HEK293 (cell line): ENCODE results near the gene TMEM238L.
A peak's percentile ranks its signal among the peaks of the same experiment; 100 is the strongest.

Experiments
- CTCF ChIA-PET: fragments of 350-600 bp; formaldehyde crosslinking; extraction: SDS; loops from one replicate; lab custom pipeline; 2021; ENCODE audit warnings: antibody characterized with exemption; lab: Yijun Ruan, JAX
- POLR2A ChIA-PET: fragments of 300-600 bp; formaldehyde crosslinking; extraction: SDS; loops from one replicate; lab custom pipeline; 2020; ENCODE audit warnings: antibody characterized with exemption, inconsistent platforms; lab: Yijun Ruan, JAX
- H3K27ac ChIP-seq: fragments of 200-500 bp; sonication (Bioruptor generic); 2 replicates; pipeline ENCODE4 v1.5.1; 2014; ENCODE audit warnings: low read depth, low read length, control low read depth, inconsistent platforms; ENCODE audit errors: extremely low read depth
- H3K36me3 ChIP-seq, 2 experiments: fragments of 200-500 bp in 1 of 2; sonication (Bioruptor generic) in 1 of 2; 1 replicate in 1 of 2; 2 replicates in 1 of 2; pipeline ENCODE4 v1.5.1; 2014 to 2017; ENCODE audit warnings: inconsistent platforms in 2 of 2, low read length in 2 of 2; ENCODE audit not compliant: control insufficient read depth in 2 of 2, insufficient read depth in 1 of 2
- H3K4me1 ChIP-seq: fragments of 200-500 bp; sonication (Bioruptor generic); 2 replicates; pipeline ENCODE4 v1.5.1; 2014; ENCODE audit warnings: mild to moderate bottlenecking, low read length, inconsistent platforms; ENCODE audit not compliant: control insufficient read depth, insufficient read depth
- H3K4me3 ChIP-seq: 2 replicates; pipeline ENCODE4 v1.5.1; 2011; ENCODE audit warnings: low read depth, mild to moderate bottlenecking, control low read depth, low read length, moderate library complexity
- H3K9me3 ChIP-seq: fragments of 200-500 bp; sonication (Bioruptor generic); 2 replicates; pipeline ENCODE4 v1.5.1; 2014; ENCODE audit warnings: low read depth, low read length, inconsistent platforms; ENCODE audit not compliant: control insufficient read depth, insufficient read depth
- BCL6B ChIP-seq: fragments of 450-650 bp; formaldehyde crosslinking; IDR thresholded peaks from 2 replicates; pipeline ENCODE4 v1.5.1; 2017; ENCODE audit warnings: missing biosample characterization, missing genetic modification characterization
- GLI2 ChIP-seq: fragments of 450-650 bp; formaldehyde crosslinking; IDR thresholded peaks from 2 replicates; pipeline ENCODE4; 2017; ENCODE audit warnings: missing biosample characterization, missing genetic modification characterization, low read depth, borderline replicate concordance
- PRDM1 ChIP-seq: fragments of 450-650 bp; formaldehyde crosslinking; IDR thresholded peaks from 2 replicates; pipeline ENCODE4; 2016; ENCODE audit warnings: missing biosample characterization, missing genetic modification characterization
- SCRT2 ChIP-seq: fragments of 450-650 bp; formaldehyde crosslinking; IDR thresholded peaks from 2 replicates; pipeline ENCODE4 v1.5.1; 2016; ENCODE audit warnings: missing biosample characterization, missing genetic modification characterization
- ZBTB26 ChIP-seq: fragments of 450-650 bp; formaldehyde crosslinking; optimal IDR thresholded peaks from 2 replicates; pipeline ENCODE3; 2016; ENCODE audit warnings: missing biosample characterization, mild to moderate bottlenecking, missing genetic modification characterization
- ZBTB8A ChIP-seq: fragments of 450-650 bp; formaldehyde crosslinking; IDR thresholded peaks from 2 replicates; pipeline ENCODE4 v1.5.1; 2016; ENCODE audit warnings: missing biosample characterization, missing genetic modification characterization
- ZNF169 ChIP-seq: fragments of 450-650 bp; formaldehyde crosslinking; IDR thresholded peaks from 2 replicates; pipeline ENCODE4 v1.5.1; 2016; ENCODE audit warnings: missing biosample characterization, missing genetic modification characterization
- ZNF341 ChIP-seq: fragments of 450-650 bp; formaldehyde crosslinking; IDR thresholded peaks from 2 replicates; pipeline ENCODE4; 2016; ENCODE audit warnings: low read depth, missing biosample characterization, missing genetic modification characterization
- ZNF366 ChIP-seq: fragments of 450-650 bp; formaldehyde crosslinking; conservative IDR thresholded peaks from 2 replicates; pipeline ENCODE4 v1.5.1; 2016; ENCODE audit warnings: missing biosample characterization, missing genetic modification characterization
- ZNF37A ChIP-seq: fragments of 450-650 bp; IDR thresholded peaks from 2 replicates; pipeline ENCODE4 v1.5.1; 2018; ENCODE audit warnings: missing biosample characterization, missing genetic modification characterization
- ZNF398 ChIP-seq: fragments of 450-650 bp; formaldehyde crosslinking; IDR thresholded peaks from 2 replicates; pipeline ENCODE4 v1.5.1; 2017; ENCODE audit warnings: missing biosample characterization, missing genetic modification characterization
- ZNF488 ChIP-seq: fragments of 450-650 bp; formaldehyde crosslinking; IDR thresholded peaks from 2 replicates; pipeline ENCODE4 v1.5.1; 2016; ENCODE audit warnings: missing biosample characterization, missing genetic modification characterization
- ZNF596 ChIP-seq: fragments of 450-650 bp; IDR thresholded peaks from 2 replicates; pipeline ENCODE4 v1.5.0; 2018; ENCODE audit warnings: missing biosample characterization, mild to moderate bottlenecking, missing genetic modification characterization, moderate library complexity
- ZNF645 ChIP-seq: fragments of 450-650 bp; formaldehyde crosslinking; IDR thresholded peaks from 2 replicates; pipeline ENCODE4; 2016; ENCODE audit warnings: missing biosample characterization, missing genetic modification characterization
- ZNF768 ChIP-seq: fragments of 450-650 bp; formaldehyde crosslinking; IDR thresholded peaks from 2 replicates; pipeline ENCODE4 v1.5.1; 2018; ENCODE audit warnings: missing biosample characterization, mild to moderate bottlenecking, missing genetic modification characterization

The TMEM238L gene

GRCh38 chr17:10756185-10756584 is 47.7 kb downstream of the TMEM238L start:
- TF ChIP-seq SCRT2 (tag by site-specific recombination): no peak
- no peak for TF ChIP-seq ZNF37A (tag by site-specific recombination)
- TF ChIP-seq ZBTB8A: no peak
- ChIA-PET POLR2A (no interaction called here), CTCF (no interaction called here)
- Histone ChIP-seq H3K4me1 (no peaks in the 10 kb centered on the region), H3K36me3 (no peaks in the 10 kb centered on the region), H3K27ac (no peak overlapping the region), H3K4me3 (no peak overlapping the region), H3K9me3 (no peaks in the 10 kb centered on the region)

- Histone ChIP-seq H3K27ac (no peak overlapping the region), H3K4me3 (no peak overlapping the region), H3K36me3 (no peaks in the 10 kb centered on the region), H3K4me1 (no peaks in the 10 kb centered on the region), H3K9me3 (no peaks in the 10 kb centered on the region)
- TF ChIP-seq ZNF366 (peak; percentile 81), ZNF398 (tag by site-specific recombination) (peak; percentile 36; the same call in 1 of the 2 replicates), ZNF596 (tag by site-specific recombination) (peak; percentile 68), BCL6B (0 out of 2 replicates have a peak, but pooled peaks have one; percentile 5), ZNF169 (tag by site-specific recombination) (peak; percentile 84; the same call in 1 of the 2 replicates), ZBTB26 (no peak), ZNF645 (tag by site-specific recombination) (no peak), ZNF341 (tag by site-specific recombination) (no peak), GLI2 (no peak), PRDM1 (tag by site-specific recombination) (peak; percentile 99), ZNF488 (tag by site-specific recombination) (no peak), ZNF768 (no peak)
- POLR2A ChIA-PET: no interaction called here
- CTCF ChIA-PET: interaction anchor here (1.2 to 5.7 kb wide), 4 partner anchors 12 to 109 kb away, joined by 4 to 62 read pairs (median 8); no protein-coding TSS in a partner anchor
Observed at GRCh38 chr17:10755592-10756127, 48.2 kb downstream of the TMEM238L start.
